GM21825 (cell line): ENCODE data around the gene WSCD2.

ENCODE experiments used
- ATAC-seq: cut with Tn5 transposase; IDR thresholded peaks from one replicate; pipeline ENCODE4 v1.9.1; 2021; ENCODE audit warnings: mild to moderate bottlenecking, moderate library complexity; ENCODE audit not compliant: unreplicated experiment

The WSCD2 gene

DNA sequence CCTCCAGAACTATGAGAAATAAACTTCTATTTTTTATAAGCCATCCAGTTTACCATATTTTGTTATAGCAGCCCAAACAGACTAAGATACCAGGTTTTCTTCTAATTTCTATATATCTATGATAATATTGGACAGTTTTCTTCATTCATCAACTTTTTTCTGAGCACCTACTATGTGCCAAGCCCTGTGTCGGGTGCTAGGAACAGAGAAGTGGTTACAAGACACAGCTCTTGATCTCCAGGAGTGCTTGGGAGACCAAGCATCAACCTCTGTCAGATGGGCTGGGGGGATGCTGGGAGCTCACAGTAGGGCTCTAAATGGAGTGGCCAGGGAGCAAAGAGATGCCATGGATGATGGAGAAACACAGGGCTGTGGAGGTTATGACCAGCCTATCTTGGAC is 2.9 kb upstream of the WSCD2 start:
- no peak for ATAC-seq

DNA sequence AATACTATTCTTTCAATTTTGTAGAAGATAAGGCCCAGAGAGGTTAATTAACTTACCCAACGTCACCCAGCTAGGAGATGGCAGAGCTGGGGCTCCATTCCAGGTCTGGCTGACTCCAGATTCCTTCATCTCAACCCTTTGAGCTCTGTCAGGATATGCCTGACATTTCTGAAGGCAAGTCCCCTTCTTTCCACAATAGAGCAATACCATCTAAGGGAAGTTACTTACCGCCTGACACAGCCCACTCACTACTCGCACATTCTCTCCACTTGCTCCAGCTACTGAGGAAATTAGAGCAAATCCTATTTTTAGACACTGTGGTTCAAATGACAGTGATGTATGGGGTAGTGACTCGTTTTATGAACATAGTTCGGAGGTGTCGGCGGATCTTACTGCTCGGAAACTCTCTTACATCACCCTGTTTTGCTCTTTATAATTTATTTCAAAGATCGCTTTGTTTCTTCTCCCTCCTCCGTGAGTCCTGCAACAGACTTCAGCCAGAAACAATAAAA is 2.0 kb upstream of the WSCD2 start:
- no peak for ATAC-seq

- no peak for ATAC-seq
Observed at GRCh38 chr12:108127654-108128053, 1.4 kb upstream of the WSCD2 start.

DNA sequence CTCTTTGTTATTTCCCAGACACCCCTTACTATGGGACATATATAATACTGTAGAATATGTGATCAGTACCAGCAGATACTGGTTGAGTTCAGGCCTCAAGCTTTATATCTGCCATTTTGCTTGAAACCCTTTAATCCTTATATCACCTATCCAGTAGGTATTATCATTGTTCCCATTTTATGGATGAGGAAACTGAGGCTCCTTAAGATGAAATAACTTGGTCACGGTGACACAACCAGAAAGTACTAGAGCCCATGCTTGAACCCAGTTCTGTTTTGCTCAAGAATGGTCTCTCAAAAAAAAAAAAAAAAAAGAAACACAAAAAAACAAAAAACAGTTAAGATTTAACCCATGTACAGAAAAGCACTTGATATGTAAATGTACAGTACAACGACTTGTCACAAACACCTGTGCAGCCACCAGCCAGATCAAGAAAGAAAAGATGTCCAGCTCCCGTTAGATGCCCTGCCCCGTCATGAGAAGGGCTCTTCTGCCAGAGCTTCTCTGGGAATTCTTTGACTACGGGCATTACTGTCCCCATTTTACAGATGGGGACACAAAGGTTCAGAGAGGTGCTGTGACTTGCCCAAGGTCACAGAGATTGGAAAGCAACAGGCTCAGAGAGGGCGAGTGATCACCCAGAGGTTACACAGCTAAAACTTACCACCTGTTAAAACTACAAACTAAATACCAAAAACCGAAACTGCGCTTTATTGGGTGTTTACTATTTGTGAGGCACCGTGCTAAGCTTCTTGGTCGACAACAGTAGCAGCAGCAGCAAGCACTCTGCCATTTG is 669 bp upstream of the WSCD2 start:
- no peak for ATAC-seq

- no peak for ATAC-seq
Observed at GRCh38 chr12:108131035-108131434, 1.9 kb downstream of the WSCD2 start.

GRCh38 chr12:108131657-108132126 is 2.6 kb downstream of the WSCD2 start:
- no peak for ATAC-seq

GRCh38 chr12:108133482-108133881 is 4.4 kb downstream of the WSCD2 start:
- no peak for ATAC-seq

- ATAC-seq: no peak
Observed at GRCh38 chr12:108134744-108135143, 5.7 kb downstream of the WSCD2 start.

- ATAC-seq: no peak
Observed at GRCh38 chr12:108135627-108136026, 6.5 kb downstream of the WSCD2 start.

DNA sequence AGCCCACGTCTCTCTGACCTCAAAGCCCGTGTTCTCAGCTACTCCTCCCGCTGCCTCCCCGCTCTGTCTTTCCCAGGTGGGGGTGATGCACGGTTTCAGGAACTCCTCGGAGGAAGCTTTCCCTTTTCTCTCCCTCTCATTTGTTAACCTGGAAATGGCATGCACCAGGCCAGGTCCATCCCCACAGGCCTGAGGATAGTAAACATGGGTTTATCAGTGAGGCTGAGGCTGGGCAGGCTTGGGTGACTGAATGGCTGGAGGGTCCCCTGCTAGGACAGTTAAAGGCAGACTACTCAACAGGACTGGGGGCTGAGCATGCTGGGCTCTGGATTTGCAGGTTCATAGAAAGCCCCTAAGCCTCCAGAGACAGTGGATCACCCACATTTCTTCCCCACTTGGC is 7.6 kb downstream of the WSCD2 start:
- ATAC-seq: no peak

- ATAC-seq: no peak
Observed at GRCh38 chr12:108139454-108139853, 10.4 kb downstream of the WSCD2 start.

GRCh38 chr12:108140501-108140900 is 11.4 kb downstream of the WSCD2 start:
- no peak for ATAC-seq

GRCh38 chr12:108141600-108142130 is 12.6 kb downstream of the WSCD2 start:
- no peak for ATAC-seq

- no peak for ATAC-seq
Observed at GRCh38 chr12:108143144-108143543, 14.1 kb downstream of the WSCD2 start.

DNA sequence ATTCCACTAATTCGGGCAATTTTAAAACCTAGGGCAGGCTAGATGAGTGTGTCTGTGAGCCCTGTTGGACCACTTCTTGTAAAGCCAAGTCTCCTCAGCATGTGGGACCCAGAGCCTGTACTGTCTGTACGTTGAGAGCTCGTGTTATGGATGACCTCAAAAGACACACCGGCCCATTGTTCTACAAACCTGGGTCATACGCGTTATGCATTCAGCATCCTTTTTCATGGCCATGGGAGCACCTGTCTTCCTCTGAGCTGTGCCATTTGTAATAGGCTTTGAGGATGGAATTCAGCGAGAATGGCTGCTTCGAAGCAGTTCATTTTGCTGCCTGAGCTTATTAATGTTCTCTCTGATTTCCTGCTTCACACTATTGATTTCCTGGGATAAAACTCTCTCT is 15.0 kb downstream of the WSCD2 start:
- no peak for ATAC-seq

DNA sequence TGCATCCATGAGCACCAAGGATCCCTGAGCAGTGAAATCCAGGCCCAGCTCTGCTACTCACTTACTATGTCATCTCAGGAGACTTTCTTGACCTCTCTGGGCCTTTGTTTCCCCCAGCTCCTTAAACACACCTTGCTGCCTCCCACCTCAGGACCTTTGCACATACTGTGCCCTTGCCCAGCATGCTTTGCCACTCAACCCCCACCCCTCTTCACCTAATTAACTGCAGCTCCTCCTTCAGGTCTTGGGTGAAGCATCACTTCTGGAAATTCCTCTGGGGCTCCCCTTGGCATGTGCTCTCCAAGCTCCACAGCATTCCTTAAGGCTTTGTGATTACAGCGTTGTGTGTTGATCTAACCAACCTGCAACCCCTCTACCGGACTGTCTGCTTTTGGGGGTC is 15.9 kb downstream of the WSCD2 start:
- no peak for ATAC-seq

DNA sequence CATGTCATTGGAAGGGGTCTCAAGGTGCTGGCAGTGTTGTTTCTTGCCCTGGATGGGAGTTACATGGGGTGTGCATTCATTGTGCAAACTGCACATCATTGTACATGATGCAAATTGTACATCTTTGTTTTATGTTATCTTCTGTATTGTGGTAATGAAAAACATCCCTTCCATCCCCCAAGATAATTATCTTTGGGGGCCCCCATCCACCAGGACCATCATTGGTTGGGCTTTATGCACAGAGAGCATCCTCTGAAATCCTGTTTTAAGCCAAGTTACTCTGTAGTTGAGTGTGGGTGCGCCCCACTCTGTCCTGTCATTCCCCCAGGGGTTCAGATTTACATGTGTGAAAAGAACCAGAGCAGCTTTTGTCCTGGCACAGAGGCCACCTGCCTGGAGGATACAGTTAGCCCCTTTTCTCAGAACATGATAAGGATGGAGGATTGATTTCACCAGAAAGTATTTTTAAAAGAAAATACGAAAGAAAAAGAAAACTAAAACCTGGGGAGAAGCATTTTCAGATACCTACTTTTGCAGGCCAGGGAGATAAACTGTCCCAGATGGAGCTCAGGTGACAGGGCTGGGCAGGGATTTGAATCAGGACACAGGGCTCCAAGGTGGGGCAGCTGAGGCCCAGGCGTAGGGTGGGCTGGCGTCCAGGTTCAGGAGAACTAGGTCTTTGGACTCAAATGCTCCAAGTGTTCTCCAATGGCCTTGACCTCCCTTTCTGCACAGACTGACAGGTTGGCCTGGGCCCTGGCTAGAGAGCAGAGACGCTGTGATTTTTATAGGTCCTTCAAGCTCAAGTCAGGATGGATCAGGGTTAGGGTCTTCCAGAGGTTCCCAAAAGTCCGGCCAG is 17.2 kb downstream of the WSCD2 start:
- no peak for ATAC-seq

DNA sequence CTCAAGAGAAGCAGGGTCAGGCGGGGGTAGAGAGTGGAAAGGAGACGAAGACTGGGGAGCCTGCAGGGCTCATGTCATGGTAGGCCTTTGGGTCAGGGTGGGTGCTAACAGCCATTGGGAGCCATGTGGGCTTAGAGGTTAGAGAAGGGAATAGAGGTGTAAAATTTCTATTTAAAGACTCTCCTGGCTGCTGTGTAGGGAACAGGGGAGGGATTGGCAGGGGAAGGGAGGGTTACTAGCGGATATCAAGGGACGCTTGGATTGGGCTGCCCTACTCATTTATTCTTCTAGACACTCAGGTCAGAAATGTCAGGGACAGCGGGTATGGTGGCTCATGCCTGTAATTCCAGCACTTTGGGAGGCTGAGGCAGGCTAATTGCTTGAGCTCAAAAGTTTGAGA is 18.2 kb downstream of the WSCD2 start:
- ATAC-seq: no peak

GRCh38 chr12:108148521-108149074 is 19.5 kb downstream of the WSCD2 start:
- ATAC-seq: no peak

GRCh38 chr12:108150436-108150835 is 21.3 kb downstream of the WSCD2 start:
- no peak for ATAC-seq

DNA sequence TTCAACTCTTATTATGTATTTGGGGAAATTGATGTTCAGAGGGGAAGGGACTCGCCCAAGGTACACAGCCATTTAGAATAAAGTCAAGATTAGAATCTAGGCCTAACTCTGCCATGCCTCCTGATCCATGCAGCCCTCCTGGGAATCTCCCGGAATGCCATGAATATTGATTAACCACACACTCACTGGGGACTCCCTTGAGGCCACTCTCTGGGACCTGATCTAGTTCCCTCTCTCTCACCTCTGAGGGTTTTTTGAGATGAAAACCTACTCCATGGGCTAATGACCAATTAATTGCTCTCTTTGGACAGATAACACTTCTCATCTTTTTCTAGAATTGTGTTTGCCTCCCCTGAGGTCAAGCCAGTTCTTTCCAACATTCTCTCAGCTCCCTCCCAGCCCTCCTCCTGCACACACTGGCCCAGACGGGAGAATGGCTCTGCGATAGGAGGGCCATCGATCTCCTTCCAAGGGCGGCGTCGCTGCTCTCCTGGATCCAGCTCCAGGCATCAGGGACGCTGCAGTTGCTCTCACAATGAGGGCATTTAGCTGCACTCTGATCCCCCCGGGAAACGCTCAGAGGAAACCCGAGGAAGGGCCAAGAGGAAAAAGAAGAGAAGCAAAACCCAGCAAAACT is 22.6 kb downstream of the WSCD2 start:
- no peak for ATAC-seq
